ENCODE results near the gene CCER1. TPM values are rescaled to one million over a fixed set of nuclear protein-coding genes. Genes with fewer than 3 reads are reported as not detected.

CCER1 gene
- total and polyA plus RNA-seq, 2 experiments from 2014 or later, result not detected

DNA sequence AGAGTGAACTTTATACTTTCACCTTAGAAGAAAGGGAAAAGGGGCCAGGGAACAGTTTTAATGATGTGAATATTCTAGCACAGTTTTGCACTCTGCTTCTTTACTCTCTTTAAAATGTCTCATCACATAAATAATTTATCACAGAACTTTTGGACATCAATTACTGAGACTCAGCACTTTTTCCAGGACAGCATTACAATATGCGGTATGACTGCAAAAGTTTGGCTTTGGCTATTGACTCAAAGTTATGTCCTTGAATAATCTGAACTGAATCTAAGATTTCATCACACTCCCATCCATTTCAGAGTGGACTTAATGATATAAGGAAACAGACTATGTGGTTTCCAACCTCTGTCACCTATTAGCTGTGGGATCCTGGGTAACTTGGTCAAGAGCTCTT, 11.7 kb downstream of the CCER1 start:
- no peaks in the 10 kb centered on the region for H3F3A ChIP-seq (ENCODE audit: insufficient read depth)
- H4K20me1 ChIP-seq (ENCODE audit: insufficient read depth), result no peaks in the 10 kb centered on the region
- H3K4me3 ChIP-seq, result no peak overlapping the region
- H3K27me3 ChIP-seq (replicated peaks; ENCODE audit: insufficient read depth), result no peaks in the 10 kb centered on the region
- H3K9ac ChIP-seq, result no peak overlapping the region
- H3K9me2 ChIP-seq (ENCODE audit: insufficient read depth), result no peaks in the 10 kb centered on the region
- H3K27ac ChIP-seq, result no peak overlapping the region
- in situ Hi-C loops (cut with MboI), result no loop called here
- H3K9me3 ChIP-seq (ENCODE audit: low read depth), result no peaks in the 10 kb centered on the region
- WGBS, 2 experiments (ENCODE audit: low coverage in 1 of 2, low lambda C conversion rate in 2 of 2, missing lambda C conversion rate in 2 of 2), result 59 to 67% methylated on average over 1 of the region's 1 CpG
- H2AFZ ChIP-seq, result no peak overlapping the region
- no peaks in the 10 kb centered on the region for H3K36me3 ChIP-seq (ENCODE audit: low read depth)
- no peak for DNase-seq
- H3K79me2 ChIP-seq (ENCODE audit: insufficient read depth), result no peaks in the 10 kb centered on the region
- no peak overlapping the region for H3K4me2 ChIP-seq (ENCODE audit: unreplicated experiment)
- no peaks in the 10 kb centered on the region for H3K4me1 ChIP-seq (ENCODE audit: insufficient read depth)
- TF ChIP-seq EZH2phosphoT487 (IDR thresholded peaks at IDR 0.05; ENCODE audit: insufficient read depth, low read depth) (no peak), EZH2 (IDR thresholded peaks at IDR 0.05; ENCODE audit: insufficient read depth, poor library complexity, severe bottlenecking) (no peak)

GRCh38 chr12:90940872-90941499, 14.0 kb downstream of the CCER1 start:
- peak; percentile 76 for DNase-seq
- in situ Hi-C loops (cut with MboI), result no loop called here
- Histone ChIP-seq H3K9ac (no peak overlapping the region), H3F3A (ENCODE audit: insufficient read depth) (no peaks in the 10 kb centered on the region), H3K27ac (no peak overlapping the region), H3K9me3 (ENCODE audit: low read depth) (no peaks in the 10 kb centered on the region), H3K27me3 (replicated peaks; ENCODE audit: insufficient read depth) (no peaks in the 10 kb centered on the region), H3K4me2 (ENCODE audit: unreplicated experiment) (no peak overlapping the region), H3K4me1 (ENCODE audit: insufficient read depth) (no peaks in the 10 kb centered on the region), H3K36me3 (ENCODE audit: low read depth) (no peaks in the 10 kb centered on the region), H4K20me1 (ENCODE audit: insufficient read depth) (no peaks in the 10 kb centered on the region), H2AFZ (no peak overlapping the region), H3K9me2 (ENCODE audit: insufficient read depth) (no peaks in the 10 kb centered on the region), H3K79me2 (ENCODE audit: insufficient read depth) (no peaks in the 10 kb centered on the region), H3K4me3 (no peak overlapping the region)
- whole genome bisulfite sequencing, 2 experiments (ENCODE audit: low coverage in 1 of 2, low lambda C conversion rate in 2 of 2, missing lambda C conversion rate in 2 of 2), result 41 to 43% methylated on average over 3 of the region's 3 CpGs
- TF ChIP-seq EZH2 (IDR thresholded peaks at IDR 0.05; ENCODE audit: insufficient read depth, poor library complexity, severe bottlenecking) (no peak), EZH2phosphoT487 (IDR thresholded peaks at IDR 0.05; ENCODE audit: insufficient read depth, low read depth) (no peak)

DNA sequence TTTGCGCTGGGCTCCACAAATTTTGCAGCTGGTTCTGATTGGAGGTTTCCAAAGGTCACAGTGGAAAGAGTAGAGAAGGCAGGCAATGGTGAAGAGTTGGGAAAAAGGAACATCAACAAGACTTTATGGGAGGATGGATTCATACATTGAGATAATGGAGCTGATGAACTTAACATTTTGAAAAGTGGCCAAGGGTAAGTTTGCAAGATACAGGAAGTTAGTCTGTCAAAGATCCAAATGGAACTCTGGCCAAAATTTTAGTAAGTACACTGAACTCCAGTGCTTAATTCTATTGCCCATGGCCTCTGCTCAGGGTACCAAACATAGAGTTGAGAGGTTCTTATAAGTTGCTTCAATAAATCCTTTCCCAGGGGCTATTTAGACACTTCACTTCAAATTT, 15.6 kb downstream of the CCER1 start:
- TF ChIP-seq EZH2phosphoT487 (IDR thresholded peaks at IDR 0.05; ENCODE audit: insufficient read depth, low read depth) (no peak), EZH2 (IDR thresholded peaks at IDR 0.05; ENCODE audit: insufficient read depth, poor library complexity, severe bottlenecking) (no peak)
- Histone ChIP-seq H3K9ac (no peak overlapping the region), H3K4me3 (no peak overlapping the region), H3K27ac (no peak overlapping the region), H3K4me2 (ENCODE audit: unreplicated experiment) (no peak overlapping the region), H4K20me1 (ENCODE audit: insufficient read depth) (no peaks in the 10 kb centered on the region), H3K9me2 (ENCODE audit: insufficient read depth) (no peaks in the 10 kb centered on the region), H3K9me3 (ENCODE audit: low read depth) (no peaks in the 10 kb centered on the region), H3F3A (ENCODE audit: insufficient read depth) (no peaks in the 10 kb centered on the region), H3K36me3 (ENCODE audit: low read depth) (no peaks in the 10 kb centered on the region), H2AFZ (no peak overlapping the region), H3K27me3 (replicated peaks; ENCODE audit: insufficient read depth) (no peaks in the 10 kb centered on the region), H3K79me2 (ENCODE audit: insufficient read depth) (no peaks in the 10 kb centered on the region), H3K4me1 (ENCODE audit: insufficient read depth) (no peaks in the 10 kb centered on the region)
- 100% methylated on average over 1 of the region's 1 CpG for WGBS, 2 experiments (ENCODE audit: low coverage in 1 of 2, low lambda C conversion rate in 2 of 2, missing lambda C conversion rate in 2 of 2)
- in situ Hi-C loops (cut with MboI), result no loop called here
- DNase-seq, result no peak

GRCh38 chr12:90938451-90938850, 16.5 kb downstream of the CCER1 start:
- Histone ChIP-seq H3K9me2 (ENCODE audit: insufficient read depth) (no peaks in the 10 kb centered on the region), H3F3A (ENCODE audit: insufficient read depth) (no peaks in the 10 kb centered on the region), H3K4me1 (ENCODE audit: insufficient read depth) (no peaks in the 10 kb centered on the region), H3K27me3 (replicated peaks; ENCODE audit: insufficient read depth) (no peaks in the 10 kb centered on the region), H3K4me2 (ENCODE audit: unreplicated experiment) (no peak overlapping the region), H3K36me3 (ENCODE audit: low read depth) (no peaks in the 10 kb centered on the region), H2AFZ (no peak overlapping the region), H3K4me3 (no peak overlapping the region), H3K9ac (no peak overlapping the region), H3K79me2 (ENCODE audit: insufficient read depth) (no peaks in the 10 kb centered on the region), H4K20me1 (ENCODE audit: insufficient read depth) (no peaks in the 10 kb centered on the region), H3K9me3 (ENCODE audit: low read depth) (no peaks in the 10 kb centered on the region), H3K27ac (no peak overlapping the region)
- in situ Hi-C loops (cut with MboI), result no loop called here
- TF ChIP-seq EZH2phosphoT487 (IDR thresholded peaks at IDR 0.05; ENCODE audit: insufficient read depth, low read depth), result no peak
- TF ChIP-seq EZH2 (IDR thresholded peaks at IDR 0.05; ENCODE audit: insufficient read depth, poor library complexity, severe bottlenecking), result no peak
- 68 to 71% methylated on average over 6 of the region's 6 CpGs for WGBS, 2 experiments (ENCODE audit: low coverage in 1 of 2, low lambda C conversion rate in 2 of 2, missing lambda C conversion rate in 2 of 2)
- DNase-seq, result peak; percentile 10

All from GM23248 (cell line).